Loucy (cell line): ENCODE results near the gene SELENOP.

ENCODE experiments used
- CTCF ChIP-seq: fragments of 200-600 bp; sonication (generic); conservative IDR thresholded peaks from 2 replicates; pipeline ENCODE4 v1.5.1; 2014; ENCODE audit warnings: mild to moderate bottlenecking, antibody characterized with exemption, low read length
- EZH2phosphoT487 ChIP-seq: fragments of 200-600 bp; IDR thresholded peaks from 2 replicates; pipeline ENCODE4 v1.6.1; 2018; ENCODE audit warnings: antibody characterized with exemption, mild to moderate bottlenecking, moderate library complexity, borderline replicate concordance

DNA sequence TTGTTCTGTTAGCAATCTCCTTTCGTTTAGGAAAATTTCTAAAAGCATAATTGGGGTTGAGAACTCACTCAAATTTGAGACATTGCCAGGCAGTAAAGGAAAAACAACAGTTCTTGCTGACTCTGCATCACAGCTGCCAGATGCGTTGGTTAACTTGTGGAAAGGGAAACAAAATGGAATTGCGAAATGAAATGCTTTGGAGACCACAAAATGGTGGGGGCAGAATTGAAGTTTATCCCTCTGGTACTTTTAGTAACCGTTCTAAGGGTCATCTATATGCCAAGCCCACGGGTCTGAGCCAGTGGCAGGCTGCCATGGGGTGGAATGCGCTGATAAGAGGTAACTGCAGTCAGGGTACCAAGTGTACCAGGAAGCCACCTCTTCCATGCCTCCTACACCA, 28.6 kb upstream of the SELENOP start:
- TF ChIP-seq CTCF (no peak), EZH2phosphoT487 (no peak)
